GM13976 (cell line): ENCODE data around the gene PRPF19.
A peak's percentile ranks its signal among the peaks of the same experiment; 100 is the strongest.

ENCODE experiments used
- DNase-seq: peaks from one replicate; pipeline ENCODE4 v3.0.0; 2012; ENCODE audit warnings: low spot score
- CTCF ChIP-seq: IDR thresholded peaks from 2 replicates; pipeline ENCODE4 v1.5.1; 2012; ENCODE audit warnings: borderline replicate concordance, mild to moderate bottlenecking; ENCODE audit not compliant: insufficient read depth; ENCODE audit errors: extremely low read depth, missing control alignments, control extremely low read depth
- in situ Hi-C: fragments of 300-500 bp; cut with MboI; formaldehyde crosslinking; loops from one replicate; pipeline ENCODE4 v1.12.0; 2022; ENCODE audit warnings: low sequenced_read_pairs, mixed read lengths, inconsistent platforms; ENCODE audit not compliant: unreplicated experiment

Gene PRPF19

DNA sequence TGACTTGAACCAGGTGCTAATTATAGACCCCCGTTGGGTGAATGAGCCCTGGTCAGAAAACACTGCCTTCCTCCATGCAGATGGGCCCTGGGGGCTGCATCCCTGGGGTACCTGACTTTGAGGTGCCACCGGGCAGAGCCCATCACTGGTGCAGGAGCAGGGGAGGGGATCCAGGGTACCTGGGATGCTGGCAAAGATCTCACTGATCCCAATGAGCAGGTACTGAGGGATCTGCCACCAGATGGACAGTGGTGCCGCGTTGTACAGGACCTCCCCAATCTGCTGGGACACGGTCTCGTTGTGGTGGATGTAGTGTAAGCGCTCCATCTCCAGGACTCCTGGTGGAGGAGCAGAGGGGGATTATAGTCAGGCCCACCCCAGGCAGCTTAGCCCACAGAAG is 32.9 kb upstream of the PRPF19 start:
- no peak for DNase-seq
- in situ Hi-C loops: no loop called here
- no peak for TF ChIP-seq CTCF

DNA sequence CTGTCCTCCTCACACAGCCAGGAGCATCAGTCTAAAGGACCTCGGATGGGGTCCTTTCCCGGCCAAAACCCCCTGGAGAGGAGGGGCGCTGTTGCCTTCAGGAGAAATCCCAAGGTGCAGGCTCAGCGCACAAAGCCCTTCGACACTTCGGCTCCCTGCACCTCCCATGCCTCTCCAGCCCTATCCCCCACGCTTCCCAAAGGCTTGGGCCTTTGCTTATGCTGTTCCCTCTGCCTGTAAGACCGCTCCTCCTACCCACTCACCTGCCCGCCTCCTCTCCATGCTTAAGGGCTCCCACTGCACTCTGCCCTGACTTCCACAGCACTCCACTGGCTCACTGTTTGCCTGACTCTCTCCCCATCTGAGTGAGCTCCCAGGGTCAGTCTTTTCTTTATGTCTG is 32.1 kb upstream of the PRPF19 start:
- in situ Hi-C loops: no loop called here
- TF ChIP-seq CTCF: no peak
- DNase-seq: no peak

- in situ Hi-C loops: no loop called here
- no peak for DNase-seq
- TF ChIP-seq CTCF: no peak
Observed at GRCh38 chr11:60937811-60938210, 31.4 kb upstream of the PRPF19 start.

DNA sequence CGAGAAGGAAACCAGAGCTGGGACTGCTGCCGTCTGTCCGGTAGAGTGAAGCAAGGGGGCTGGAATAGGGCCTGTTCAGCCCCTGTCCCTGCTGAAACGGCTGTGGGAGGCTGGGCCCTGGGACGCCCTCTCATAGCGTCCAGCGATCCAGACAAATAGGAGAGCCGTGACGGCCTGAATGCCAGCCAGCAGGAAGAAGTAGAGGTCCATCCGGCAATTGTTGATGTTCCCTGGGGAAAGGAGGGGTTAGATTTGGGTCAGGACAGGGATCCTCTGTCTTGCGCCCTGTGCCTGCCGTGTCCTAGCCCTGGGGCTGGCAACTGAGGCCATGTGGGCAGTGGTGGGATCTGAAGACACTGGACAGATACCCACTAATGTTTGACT is 30.8 kb upstream of the PRPF19 start:
- TF ChIP-seq CTCF: no peak
- in situ Hi-C loops: no loop called here

DNA sequence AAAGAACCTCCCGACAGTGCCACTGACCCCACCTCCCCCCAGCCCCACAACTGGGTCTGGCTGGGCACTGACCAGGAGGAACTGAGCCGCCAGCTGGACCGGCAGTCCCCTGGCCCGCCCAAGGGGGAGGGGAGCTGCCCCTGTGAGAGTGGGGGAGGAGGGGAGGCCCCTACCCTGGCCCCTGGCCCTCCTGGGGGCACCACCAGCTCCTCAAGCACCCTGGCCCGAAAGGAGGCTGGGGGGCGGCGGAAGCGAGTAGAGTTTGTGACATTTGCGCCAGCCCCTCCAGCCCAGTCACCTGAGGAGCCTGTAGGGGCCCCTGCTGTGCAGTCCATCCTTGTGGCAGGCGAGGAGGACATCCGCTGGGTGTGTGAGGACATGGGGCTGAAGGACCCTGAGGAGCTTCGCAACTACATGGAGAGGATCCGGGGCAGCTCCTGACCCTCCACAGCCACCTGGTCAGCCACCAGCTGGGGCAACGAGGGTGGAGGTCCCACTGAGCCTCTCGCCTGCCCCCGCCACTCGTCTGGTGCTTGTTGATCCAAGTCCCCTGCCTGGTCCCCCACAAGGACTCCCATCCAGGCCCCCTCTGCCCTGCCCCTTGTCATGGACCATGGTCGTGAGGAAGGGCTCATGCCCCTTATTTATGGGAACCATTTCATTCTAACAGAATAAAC is 30.2 kb upstream of the PRPF19 start:
- in situ Hi-C loops: no loop called here
- no peak for TF ChIP-seq CTCF
- DNase-seq: peak; percentile 32

More for the DNA sequence above, 30.8 kb upstream of the PRPF19 start:
- DNase-seq: no peak

- peak; percentile 45 for DNase-seq
- in situ Hi-C loops: no loop called here
- TF ChIP-seq CTCF: no peak
Observed at GRCh38 chr11:60935676-60936442, 29.5 kb upstream of the PRPF19 start.
